COR-L47 (cell line): Measurements from ENCODE around the gene MCRIP2.
A peak's percentile ranks its signal among the peaks of the same experiment; 100 is the strongest.

Source experiments
- DNase-seq: peaks from one replicate; lab custom pipeline; 2025; lab: John Stamatoyannopoulos, UW

The MCRIP2 gene

DNA sequence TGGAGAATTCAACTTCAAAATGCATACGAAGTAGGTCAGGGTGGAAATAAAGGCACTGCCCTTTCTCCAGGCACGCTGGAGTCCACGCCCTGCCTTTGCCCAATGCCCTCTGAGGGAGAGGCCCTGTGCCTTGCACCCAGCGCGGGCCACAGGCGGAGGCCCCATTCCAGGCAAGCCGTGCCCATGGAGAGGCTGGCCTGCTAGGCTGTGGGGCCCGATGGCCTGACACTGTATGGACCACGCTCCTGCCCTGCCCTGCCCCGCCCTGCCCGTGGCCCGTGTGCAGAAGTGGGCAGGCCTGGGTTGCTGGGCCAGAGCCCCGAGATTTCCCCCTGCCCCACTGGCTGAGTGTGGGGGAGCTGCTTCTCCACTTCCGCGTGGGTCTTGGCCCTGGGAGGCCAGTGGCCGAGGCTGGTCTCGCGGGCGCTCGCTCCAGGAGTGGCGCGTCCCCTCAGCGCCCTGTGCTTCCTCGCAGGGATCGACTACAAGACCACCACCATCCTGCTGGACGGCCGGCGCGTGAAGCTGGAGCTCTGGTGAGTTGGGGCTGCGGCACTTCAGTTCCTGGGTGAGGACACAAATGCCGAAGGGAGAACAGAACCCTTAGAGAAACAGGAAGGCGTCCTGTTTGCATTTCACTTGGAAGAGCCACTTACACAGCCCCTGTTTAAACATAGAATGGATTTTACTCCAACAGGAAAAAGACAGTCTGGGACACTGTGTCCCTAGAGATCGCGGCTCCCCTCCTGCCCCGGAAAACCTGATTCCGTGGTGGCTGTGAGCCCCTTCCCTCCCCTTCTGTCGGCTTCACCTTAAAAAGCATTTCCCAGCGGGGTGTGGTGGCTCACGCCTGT lies 24.7 kb upstream of the MCRIP2 start:
- no peak for DNase-seq

DNA sequence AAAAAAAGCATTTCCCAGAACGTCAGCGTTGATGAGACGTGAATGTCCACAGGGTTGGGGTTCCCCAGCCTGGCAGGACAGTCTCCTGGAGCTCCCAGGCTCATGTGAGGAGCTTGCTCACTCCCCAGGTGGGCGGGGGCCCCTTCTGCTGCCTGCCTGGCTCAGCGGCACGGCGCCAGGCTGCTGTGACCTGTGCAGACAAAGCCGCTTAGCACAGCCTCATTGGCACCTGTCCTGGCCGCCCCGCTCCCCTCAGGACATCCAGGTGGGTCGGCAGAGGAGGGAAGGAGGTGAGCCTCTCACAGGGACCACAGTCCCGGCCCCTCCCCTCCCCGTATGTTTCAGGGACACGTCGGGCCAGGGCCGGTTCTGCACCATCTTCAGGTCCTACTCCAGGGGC lies 23.8 kb upstream of the MCRIP2 start:
- no peak for DNase-seq

DNA sequence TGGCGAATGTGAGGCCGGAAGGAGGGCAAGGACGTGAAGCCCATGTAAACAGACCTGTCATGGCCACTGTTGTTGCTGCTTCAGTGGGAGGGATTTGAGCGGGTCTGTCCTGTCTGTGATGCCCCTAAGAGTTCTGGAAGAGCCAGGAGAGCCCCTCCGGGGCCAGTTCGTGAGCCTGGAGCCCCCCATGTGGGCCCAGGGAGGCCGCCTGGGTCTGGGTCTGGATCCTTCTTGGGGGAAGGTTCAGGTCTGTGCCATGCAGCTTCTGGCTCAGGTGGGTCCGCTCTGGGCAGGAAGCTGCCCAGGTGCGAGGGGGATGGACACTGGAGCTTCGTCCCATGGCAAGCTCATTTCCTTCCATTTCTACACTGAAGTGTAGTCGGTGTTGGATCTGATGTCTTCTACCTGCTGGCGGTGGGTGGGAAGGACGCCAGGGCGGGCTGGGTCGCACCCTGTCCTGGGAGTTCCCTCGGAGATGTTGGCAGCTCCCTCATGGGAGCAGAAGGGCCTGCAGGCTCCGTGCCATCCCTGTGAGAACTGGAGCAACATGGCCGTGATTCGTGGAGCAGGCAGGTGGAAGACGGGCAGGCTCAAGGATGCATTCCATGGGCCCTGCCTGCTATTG lies 22.0 kb upstream of the MCRIP2 start:
- no peak for DNase-seq

DNA sequence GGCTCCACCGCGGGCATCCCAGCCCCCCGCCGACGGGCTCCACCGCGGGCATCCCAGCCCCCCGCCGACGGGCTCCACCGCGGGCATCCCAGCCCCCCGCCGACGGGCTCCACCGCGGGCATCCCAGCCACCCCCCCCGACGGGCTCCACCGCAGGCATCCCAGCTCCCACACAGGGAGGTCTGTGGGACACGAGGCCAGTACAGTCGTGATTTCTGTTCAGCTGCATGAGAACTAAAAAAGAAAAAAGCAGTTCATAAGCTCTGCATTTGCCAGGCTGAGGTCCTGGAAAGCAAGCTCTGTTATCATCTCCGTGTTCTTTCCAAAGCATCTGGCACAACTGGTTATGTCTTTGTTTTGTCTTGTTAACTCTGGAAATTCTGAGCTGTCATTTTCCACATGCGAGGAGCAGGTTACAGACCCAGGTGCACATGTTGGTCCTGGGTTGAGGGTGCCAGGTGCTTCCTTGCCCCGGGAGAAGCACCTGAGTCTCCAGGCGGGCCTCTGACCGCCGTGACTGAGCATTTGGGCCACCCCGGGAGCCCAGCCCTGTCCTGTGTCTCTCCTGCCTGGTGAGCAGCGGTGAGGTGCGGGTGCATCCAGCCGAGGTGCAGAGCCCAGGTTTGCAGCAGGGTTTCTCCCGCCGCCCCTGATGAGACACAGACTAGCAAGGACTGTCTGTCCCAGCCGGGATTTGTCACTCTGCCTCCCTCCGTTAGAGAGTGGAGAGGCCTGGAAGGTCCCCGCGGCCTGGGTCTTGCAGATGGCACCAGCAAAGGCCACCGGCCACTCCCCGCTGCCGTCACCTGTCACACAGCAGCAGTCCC lies 20.7 kb upstream of the MCRIP2 start:
- DNase-seq, result no peak

DNA sequence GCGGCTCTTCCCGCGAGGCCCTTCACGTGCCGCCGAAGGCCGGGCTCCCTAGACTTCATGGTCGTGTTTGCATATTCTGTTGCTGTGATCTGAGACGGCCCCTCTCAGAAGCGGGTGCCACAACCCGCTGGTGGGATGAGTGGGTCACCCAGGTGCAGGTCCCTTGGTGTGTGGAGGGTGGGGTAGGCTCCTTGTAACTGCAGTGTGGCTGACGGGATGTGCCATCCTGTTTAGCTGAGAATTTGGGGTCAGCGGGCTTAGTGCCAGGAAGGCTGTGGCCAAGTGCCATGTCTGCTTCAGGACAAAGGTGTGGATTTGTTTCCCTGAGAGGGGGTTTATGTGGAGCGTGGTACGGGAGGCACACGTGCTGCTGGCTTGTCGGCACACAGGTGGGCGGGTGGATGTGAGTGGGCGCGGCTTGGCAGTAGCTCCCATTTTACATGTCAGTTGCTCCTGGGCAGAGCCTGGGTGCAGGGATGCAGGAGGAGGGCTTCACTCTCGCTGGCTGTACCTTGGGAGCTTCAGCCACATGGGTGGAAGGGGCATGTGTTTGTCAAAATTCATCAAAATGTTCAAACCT lies 20.0 kb upstream of the MCRIP2 start:
- peak; percentile 45 for DNase-seq

DNA sequence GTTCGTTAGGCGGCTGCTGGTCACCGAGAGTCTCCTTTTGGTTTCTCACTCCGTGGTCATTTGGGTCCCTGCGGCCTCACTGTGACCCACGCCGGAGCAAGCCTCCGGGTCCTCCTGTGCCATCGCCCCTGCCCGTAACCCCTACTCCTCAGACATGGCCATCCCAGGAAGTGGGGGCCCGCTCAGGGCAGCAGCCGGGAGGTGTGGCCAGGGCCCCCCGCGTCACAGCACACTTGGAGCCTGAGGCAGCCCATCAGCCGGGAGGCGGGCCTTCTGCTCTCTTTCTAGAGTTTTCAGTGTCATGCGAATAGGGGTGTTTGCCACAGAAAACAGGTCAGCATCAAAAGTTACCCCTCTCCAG lies 18.7 kb upstream of the MCRIP2 start:
- DNase-seq, result no peak

DNA sequence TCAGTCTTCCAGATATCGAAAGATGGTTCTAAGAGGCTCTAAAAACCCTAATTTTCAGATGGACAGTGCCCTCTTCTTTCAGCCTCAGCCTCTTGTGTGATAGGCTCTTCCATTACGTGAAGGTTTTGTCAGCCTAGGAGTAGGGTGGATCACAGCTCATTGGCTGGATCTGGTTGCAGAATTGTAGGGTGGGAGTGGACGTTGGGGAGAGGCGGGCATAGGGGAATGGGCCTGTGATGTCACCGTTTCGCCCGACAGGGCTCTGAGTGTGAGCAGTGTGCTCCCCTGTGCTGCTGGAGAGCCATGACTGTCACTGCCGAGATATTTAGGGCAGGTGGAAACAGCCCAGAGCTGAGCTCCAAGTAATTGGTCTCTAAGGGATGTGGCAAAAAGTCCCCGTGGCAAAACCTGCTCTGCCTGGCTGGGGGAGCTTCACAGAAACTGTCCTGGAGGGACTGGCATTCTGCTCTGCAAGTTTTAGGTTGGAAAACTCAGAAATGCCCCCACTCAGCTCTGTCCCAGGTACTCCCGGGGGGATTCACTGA lies 17.0 kb upstream of the MCRIP2 start:
- no peak for DNase-seq

DNA sequence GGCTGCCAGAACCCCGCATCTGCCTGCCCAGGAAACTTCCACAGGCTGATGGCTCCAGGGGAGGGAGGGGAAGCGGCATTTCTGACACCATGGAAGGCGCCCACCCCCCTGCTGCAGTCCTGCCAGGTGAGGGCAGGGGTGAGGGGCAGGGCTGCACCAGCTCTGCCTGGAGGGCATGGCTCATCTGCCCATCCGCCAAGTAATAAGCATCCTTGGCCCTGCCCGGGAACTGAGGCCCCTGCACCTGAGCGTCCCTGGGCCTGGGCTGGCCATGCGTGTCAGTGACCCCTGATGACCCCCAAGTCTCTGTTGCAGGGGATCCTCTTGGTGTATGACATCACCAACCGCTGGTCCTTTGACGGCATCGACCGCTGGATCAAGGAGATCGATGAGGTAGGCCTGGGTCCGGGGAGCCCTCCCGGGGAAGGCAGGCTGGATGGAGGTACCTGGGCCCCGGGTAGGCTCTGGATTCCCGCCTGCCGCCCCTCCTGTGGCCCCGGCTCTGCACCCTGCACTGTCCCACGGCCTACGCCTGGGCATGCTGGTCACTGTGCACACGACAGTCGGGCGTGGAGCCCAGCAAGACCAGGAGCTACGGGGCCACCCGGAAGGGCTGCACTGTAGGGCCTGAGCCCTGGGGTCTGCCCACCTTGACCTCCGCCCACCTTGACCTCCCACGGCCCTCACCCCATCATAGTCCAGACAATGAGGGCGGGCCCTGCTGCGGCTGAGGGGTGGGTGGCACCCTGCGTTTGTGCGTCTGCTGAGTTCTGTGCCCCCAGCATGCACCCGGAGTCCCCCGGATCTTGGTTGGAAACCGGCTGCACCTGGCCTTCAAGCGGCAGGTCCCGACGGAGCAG lies 16.3 kb upstream of the MCRIP2 start:
- no peak for DNase-seq

DNA sequence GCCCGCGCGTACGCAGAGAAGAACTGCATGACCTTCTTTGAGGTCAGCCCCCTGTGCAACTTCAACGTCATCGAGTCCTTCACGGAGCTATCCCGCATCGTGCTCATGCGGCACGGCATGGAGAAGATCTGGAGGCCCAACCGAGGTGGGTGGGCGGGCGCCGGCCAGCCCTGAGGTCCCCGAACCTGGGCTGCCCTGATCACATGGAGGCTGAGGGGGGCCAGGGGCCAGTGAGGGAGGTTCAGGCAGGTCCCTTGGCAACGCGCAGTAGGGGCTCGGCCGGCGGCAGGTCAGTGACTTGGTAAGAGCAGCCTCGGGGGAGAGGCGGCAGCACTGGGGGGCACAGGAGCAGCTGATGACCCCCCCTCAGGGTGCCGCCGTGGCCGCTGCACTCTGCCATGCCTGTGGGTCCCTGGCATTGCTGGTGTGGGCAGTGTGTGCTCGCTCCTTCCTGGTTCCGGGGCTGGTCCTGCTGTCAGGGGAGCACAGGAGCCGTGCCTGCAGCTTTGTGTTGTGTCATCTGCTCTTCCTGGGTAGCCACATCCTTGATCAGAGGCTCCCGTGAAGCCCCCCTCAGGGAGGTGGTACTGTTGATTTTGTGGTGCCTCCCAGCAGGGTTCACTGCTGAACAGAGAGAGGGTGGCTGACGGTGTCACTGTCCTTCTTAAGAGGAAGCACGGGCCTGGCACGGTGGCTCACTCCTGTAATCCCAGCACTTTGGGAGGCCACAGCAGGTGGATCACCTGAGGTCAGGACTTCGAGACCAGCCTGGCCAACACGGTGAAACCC lies 15.5 kb upstream of the MCRIP2 start:
- no peak for DNase-seq

DNA sequence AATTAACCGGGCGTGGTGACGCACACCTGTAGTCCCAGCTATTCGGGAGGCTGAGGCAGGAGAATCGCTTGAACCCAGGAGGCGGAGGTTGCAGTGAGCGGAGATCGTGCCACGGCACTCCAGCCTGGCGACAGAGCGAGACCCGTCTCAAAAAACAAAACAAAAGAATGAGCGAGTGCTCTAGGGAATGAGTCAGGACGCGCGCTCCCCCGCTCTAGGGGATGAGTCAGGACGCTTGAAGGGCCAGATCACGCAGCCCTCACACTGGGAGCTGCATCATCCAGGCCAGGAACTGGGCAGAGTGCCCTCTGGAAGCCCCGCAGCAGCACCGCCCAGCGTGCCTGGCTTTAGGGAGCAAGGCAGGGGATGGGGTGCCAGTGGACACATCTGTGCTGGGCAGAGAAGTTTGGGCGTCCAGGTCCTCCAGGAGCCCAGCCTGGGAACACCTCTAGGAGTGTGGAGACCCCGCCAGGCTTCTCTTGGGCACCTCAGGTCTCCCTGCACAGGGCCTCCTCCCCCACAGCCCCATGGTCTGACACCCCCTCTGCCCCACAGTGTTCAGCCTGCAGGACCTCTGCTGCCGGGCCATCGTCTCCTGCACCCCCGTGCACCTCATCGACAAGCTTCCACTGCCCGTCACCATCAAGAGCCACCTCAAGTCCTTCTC lies 14.7 kb upstream of the MCRIP2 start:
- DNase-seq, result no peak

DNA sequence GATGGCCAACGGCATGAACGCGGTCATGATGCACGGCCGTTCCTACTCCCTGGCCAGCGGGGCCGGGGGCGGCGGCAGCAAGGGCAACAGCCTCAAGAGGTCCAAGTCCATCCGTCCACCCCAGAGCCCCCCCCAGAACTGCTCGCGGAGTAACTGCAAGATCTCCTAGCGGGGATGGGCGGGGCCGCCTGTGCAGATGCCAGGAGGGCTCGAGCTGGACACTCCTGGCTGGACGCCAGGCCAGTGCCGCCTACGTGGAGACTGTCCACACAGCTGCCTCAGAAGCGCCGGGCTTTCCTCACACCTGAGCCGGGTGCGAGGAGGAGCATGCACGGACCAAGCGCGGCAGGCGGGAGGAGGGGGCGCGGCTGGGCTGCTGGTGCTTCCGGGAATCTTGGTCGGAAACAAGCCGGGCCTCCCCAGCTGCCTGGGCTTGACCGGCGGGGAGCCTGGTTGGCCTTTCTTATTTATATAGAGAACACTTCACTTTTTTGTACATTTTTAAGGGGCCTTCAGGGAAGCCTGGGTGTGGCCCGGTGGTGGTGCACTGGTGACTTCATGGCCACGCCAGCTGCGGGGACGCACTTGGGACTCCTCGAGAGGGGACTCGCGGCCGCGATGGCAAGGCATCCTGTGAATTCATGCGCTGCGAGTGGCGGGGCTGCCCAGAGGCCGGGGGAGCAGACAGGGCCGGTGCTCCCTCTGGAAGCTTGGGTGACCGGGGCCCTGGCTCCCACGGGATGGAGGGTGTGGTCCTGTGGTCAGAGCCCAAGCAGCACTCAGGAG lies 14.0 kb upstream of the MCRIP2 start:
- DNase-seq, result peak; percentile 83

DNA sequence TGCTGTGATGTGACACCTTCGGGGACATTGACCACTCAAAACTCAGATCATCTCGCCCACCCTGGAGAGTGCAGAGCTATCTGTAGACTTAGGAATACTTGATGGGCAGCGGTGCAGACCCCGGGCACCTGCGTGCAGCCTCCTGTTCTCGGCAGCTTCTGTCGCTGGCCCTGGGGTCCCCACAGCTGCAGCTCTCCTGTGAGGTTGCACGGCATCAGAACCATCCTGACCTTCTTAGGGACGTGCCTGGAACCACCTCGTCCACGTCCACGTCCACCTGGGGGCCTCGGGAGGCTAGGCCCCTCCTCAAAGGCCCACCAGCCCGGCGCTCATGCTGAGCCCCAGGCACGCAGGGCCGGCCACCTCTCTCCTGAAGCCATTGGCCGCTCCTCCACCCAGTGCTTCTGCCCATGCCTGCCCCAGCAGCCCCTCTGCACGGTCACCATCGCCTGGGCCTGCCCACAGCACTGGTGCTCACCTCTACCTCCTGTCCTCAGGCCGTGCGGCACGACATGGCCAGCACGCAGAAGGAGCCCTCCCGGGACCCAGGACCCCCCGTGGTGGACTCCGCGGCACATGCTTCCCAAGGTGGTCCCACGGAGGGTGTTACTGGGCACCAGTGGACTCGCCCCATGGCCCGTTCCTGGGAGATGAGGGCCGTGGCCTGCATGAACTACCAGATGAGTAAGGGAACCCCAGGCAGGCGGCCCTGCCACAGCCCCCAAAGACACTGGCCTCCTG lies 13.1 kb upstream of the MCRIP2 start:
- DNase-seq, result no peak

DNA sequence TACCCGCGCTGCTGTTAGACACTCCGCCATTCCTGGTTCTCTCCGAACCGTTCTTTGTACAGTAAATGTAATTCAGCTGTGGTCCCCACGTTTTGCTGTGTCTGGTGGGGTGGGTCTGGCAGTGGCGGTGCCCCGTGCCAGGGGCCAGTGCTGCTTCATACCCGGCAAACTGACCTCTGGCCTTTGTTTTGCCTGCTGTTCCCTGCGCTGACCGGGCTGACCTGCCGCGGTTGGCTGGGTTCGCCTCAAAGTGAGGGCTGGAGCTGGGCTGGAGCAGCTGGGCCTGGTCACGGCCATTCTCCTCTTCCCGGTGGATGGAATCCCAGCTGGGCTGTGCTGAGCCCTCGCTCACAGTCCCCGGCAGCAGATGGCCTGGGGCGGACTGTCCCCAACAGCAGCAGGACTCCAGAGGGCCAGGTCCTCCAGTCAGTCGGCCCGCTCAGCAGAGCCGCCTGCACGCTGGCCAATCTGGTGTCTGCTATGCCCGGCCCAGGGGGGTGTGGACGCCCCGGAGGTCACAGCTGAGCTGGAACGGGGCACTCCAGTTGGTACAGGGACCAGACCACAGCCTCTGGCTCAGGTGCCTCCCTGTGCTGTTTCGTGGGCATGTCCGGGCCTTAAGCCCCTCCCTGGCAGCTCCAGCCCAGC lies 12.3 kb upstream of the MCRIP2 start:
- DNase-seq, result no peak

DNA sequence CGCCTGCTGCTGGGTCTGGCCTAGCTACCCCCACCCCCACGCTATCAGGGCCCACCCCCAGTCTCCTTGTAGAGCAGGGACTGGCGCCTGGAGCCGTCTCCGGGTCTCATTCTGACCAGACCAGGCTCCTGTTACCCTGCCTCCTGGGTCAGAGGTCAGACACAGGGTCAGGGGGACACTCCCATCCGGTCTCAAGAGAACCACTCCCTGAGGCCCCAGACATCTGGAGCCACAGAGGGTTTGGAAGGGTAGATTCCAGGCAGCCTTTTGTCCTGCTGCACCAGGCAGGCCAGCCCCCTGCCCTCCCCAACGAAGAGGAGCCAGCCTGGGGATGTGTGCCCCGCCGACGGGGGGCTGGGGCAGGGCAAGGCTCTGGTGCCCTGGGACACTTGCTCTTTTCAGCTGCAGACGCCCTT lies 11.8 kb upstream of the MCRIP2 start:
- no peak for DNase-seq

DNA sequence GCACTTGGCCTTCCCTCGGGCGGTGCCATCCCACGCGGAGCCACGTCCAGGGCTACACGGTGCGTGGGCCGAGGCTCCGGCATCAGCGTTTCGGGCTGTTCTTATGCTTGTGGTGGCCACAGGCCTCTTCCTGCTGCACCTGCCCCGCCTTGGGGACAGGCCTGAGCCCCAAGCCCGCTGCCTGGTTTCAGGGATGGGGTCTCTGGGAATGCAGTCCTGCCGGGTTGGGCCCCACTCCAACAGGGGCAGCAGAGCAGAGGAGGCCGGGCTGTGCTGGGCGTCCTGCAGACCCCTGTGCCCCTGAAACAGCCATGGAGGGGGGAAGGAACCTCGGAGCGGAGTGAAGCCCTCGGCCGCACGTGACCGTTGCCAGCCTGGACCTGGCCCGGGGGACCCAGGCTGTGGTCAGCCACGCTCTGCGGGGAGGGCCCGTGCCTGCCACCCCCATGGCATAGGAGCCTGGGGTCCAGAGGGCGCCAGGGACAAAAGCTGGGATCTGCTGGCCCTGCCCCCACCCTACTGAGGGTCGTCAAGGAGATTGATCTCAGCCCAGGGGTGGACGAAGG lies 11.3 kb upstream of the MCRIP2 start:
- DNase-seq, result no peak

DNA sequence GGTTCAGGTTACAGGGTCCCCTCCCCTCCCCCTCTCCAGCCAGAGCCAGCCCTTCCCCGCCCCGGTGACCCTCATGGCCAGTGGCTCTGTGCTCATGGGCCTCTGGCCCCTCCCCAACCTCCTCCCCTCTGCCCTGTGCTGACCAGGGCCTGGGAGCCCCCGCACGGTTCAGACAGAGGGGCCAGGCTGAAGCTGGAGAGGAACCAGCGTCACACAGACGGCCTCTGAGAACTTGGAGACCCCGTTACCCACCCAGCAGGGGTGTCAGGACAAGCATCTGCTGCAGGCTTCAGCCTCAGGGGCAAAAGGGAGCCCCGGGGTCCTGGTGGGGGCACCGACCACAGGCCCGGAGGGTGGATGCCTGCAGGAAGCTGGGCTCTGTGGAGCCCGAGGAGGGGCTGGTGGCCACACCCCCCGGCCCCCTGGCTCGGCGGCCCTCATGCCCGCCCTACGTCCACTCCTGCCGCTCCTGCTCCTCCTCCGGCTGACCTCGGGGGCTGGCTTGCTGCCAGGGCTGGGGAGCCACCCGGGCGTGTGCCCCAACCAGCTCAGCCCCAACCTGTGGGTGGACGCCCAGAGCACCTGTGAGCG lies 10.7 kb upstream of the MCRIP2 start, which contains the start of gene WFIKKN1:
WFIKKN1 (plus strand) TSS at position 171 of the 591 bp plus-strand sequence; CDS start at position 440, 269 bp downstream.
- DNase-seq, result peak; percentile 20

DNA sequence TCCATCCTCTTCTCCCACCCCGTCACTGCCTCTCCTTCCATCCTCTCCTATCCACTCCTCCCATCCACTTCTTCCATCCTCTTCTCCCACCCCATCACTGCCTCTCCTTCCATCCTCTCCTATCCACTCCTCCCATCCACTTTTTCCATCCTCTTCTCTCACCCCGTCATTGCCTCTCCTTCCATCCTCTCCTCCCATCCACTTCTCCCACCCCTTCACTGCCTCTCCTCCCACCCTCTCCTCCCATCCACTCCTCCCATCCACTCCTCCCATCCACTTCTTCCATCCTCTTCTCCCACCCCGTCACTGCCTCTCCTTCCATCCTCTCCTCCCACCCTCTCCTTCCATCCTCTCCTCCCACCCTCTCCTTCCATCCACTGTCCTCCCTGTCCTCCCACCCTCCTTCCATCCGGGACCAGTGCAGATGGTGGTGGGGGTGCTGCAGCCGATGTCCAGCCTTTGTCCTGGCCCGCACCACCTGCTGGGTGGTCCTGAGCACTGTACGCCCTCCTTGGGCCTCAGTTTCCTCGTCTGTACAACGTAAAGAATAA lies 9.7 kb upstream of the MCRIP2 start:
- DNase-seq, result no peak
